Measurements from ENCODE around the gene NUDT14. TPM values are rescaled to one million over a fixed set of nuclear protein-coding genes. Genes with fewer than 3 reads are reported as not detected.

Gene NUDT14
- total RNA-seq, 6 donors from 2014 or later = 17.9 to 87.5 (median 54.9) TPM

DNA sequence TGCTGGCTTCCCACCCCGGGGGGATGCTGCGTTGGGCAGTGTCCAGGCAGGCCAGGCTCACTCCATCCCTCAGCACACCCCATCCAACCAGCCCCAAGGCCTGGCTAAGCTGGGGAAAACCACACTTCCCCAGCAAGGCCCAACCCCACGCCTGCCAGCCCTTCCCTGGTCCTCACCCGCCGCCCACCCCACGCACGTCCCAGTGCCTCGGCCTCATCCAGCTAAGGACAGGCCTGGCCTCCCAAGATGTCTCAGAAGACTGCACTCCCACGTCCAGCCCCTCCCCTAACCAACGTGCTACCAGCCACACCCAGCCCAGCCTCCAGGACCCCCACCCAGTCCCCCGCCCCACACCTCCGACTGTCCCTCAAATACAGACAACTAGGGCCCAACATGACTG is 22.3 kb downstream of the NUDT14 start:
- ATAC-seq (ENCODE audit: low FRiP score in 2 of 2) = no peak
- 82 to 86% methylated on average over 9 to 10 of the region's 12 CpGs for WGBS, 2 donors
- TF ChIP-seq POLR2A (IDR thresholded peaks at IDR 0.05) = no peak
- no peak for TF ChIP-seq EP300 (IDR thresholded peaks at IDR 0.05)
- TF ChIP-seq, protein P1, sequence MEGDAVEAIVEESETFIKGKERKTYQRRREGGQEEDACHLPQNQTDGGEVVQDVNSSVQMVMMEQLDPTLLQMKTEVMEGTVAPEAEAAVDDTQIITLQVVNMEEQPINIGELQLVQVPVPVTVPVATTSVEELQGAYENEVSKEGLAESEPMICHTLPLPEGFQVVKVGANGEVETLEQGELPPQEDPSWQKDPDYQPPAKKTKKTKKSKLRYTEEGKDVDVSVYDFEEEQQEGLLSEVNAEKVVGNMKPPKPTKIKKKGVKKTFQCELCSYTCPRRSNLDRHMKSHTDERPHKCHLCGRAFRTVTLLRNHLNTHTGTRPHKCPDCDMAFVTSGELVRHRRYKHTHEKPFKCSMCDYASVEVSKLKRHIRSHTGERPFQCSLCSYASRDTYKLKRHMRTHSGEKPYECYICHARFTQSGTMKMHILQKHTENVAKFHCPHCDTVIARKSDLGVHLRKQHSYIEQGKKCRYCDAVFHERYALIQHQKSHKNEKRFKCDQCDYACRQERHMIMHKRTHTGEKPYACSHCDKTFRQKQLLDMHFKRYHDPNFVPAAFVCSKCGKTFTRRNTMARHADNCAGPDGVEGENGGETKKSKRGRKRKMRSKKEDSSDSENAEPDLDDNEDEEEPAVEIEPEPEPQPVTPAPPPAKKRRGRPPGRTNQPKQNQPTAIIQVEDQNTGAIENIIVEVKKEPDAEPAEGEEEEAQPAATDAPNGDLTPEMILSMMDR (IDR thresholded peaks at IDR 0.05) = no peak
- no peak for TF ChIP-seq POLR2AphosphoS5 (IDR thresholded peaks at IDR 0.05)
- no peaks in the 10 kb centered on the region for H3K9me3 ChIP-seq
- H3K4me1 ChIP-seq = peaks cover 0 to 10% (median 3%) of the 10 kb centered on the region in 4 donors
- DNase-seq = peak in 1 of 2 donors; percentile 57
- H3K27ac ChIP-seq = no peak overlapping the region
- peaks cover 0 to 9% (median 4%) of the 10 kb centered on the region in 4 donors for H3K36me3 ChIP-seq
- H3K4me3 ChIP-seq = no peak overlapping the region
- H3K27me3 ChIP-seq = no peaks in the 10 kb centered on the region

DNA sequence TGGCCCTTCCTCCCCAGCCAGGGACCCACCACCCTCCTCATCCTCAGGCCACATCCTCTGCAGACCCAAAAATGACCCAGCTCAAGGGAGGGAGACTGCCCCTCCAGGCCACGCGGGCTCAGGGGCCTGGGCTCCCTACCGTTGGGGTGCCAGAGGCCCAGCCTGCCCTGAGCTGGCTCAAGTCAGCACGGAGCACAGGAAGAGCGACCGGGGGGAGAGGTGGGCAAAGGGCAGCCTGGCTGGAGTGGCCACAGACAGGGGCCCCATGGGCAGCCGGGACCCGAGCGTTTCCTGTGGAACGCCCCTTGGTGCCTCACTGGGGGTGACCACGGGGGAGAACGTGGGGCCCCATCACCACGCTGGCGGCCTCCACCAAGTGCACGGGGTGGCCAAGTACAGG is 23.2 kb downstream of the NUDT14 start:
- Histone ChIP-seq H3K4me3 (no peak overlapping the region), H3K9me3 (no peaks in the 10 kb centered on the region), H3K36me3 (peaks cover 0 to 9% (median 4%) of the 10 kb centered on the region in 4 donors), H3K27ac (no peak overlapping the region), H3K27me3 (no peaks in the 10 kb centered on the region), H3K4me1 (peaks cover 0 to 18% (median 4%) of the 10 kb centered on the region in 4 donors)
- DNase-seq = peak in 1 of 2 donors; percentile 62
- 83 to 89% methylated on average over 13 of the region's 15 CpGs for WGBS, 2 donors
- TF ChIP-seq EP300 (IDR thresholded peaks at IDR 0.05) (no peak), POLR2A (IDR thresholded peaks at IDR 0.05) (no peak), POLR2AphosphoS5 (IDR thresholded peaks at IDR 0.05) (no peak)
- TF ChIP-seq, protein P1 (IDR thresholded peaks at IDR 0.05) = no peak
- no peak for ATAC-seq (ENCODE audit: low FRiP score in 2 of 2)

DNA sequence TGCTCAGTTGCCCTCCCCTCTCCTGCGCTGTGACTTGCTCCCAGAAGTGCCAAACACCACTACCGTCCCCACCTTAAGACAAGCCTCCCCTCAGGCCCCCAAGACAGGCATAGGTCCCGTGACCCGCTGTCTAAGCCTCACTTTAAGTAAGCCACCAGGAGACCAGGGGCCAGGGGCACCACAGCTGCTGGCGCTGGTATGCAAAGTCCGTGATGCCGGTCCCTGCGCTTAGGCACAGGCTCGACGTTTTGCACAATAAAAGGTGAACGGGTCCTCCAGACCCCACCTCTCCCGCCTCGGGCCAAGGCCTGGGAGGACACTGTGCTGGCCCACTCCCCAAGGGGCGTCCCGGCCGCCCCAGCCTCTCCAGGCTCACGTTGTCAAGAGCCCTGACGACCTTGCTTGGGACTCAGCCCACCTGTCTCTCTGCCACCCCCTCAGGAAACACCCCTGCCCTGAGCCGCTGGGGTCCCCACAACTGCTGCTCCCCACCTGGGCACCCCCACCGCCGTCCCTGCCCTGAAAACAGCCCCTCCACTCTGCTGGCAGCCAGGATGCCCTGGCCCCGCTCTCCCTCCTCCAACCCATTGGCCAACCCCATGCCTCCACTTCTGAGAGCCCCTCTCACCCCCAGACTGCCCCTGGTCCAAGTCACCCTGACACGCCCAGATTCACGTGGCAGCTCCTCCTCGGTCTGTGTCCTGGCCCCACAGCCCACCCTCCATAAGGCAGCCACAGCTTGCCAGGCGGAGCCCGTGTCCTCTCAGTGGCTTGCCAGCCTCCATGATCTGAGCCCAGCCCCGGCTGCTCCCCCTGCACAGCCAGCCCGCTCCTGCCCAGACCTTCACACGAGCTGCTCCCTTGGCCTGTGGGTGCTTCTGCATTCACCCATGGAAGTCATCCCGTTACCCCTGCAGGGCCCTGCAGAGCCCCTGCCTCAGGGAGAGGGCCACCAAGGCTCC is 24.4 kb downstream of the NUDT14 start:
- TF ChIP-seq POLR2AphosphoS5 (IDR thresholded peaks at IDR 0.05) = no peak
- no peak for TF ChIP-seq POLR2A (IDR thresholded peaks at IDR 0.05)
- TF ChIP-seq EP300 (IDR thresholded peaks at IDR 0.05) = no peak
- TF ChIP-seq, protein P1 (IDR thresholded peaks at IDR 0.05) = no peak
- peak in 1 of 2 donors; percentile 73 for DNase-seq
- H3K4me3 ChIP-seq = no peak overlapping the region
- H3K27me3 ChIP-seq = no peaks in the 10 kb centered on the region
- H3K36me3 ChIP-seq = peaks cover 0 to 9% (median 4%) of the 10 kb centered on the region in 4 donors
- no peak for ATAC-seq (ENCODE audit: low FRiP score in 2 of 2)
- peaks cover 0 to 26% (median 4%) of the 10 kb centered on the region in 4 donors for H3K4me1 ChIP-seq
- 89 to 91% methylated on average over 19 to 26 of the region's 31 CpGs for WGBS, 2 donors
- no peaks in the 10 kb centered on the region for H3K9me3 ChIP-seq
- no peak overlapping the region for H3K27ac ChIP-seq

DNA sequence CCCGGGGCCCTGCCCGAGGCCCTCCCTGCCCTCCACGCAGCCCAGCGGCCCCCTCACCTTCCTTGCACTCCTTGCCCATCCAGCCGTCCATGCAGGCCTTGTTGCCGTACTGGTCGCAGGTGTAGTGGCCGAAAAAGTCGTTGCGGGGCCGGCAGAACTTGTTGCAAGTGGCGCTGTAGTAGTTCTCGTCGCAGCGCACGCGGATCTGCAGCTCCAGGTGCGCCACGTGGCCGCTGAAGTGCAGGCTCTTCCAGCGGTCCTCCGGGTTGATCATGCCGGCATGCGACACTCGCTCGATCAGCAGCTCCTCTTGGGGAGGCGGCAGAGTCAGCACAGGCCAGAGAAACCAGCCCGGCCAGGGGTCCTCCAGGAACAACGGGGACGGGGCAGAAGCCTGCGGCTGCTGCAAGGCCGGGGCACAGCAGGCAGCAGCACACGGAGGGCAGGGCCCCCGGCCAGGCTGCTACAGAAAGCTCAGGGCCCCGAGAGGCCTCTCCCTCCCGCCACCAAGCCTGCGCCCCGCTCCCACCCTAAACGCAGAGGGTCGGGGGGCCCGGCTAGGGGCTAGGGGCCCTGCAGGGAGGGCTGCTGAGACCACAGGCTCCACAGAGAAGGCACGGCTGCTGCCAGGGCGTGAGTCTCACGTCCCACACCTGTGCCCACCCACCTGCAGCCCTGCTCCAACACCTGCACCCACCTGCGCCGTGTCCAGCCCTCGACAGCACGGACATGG is 25.3 kb downstream of the NUDT14 start:
- Histone ChIP-seq H3K4me3 (no peak overlapping the region), H3K4me1 (peaks cover 0 to 26% (median 4%) of the 10 kb centered on the region in 4 donors), H3K27ac (no peak overlapping the region), H3K9me3 (no peaks in the 10 kb centered on the region), H3K36me3 (peaks cover 0 to 15% (median 7%) of the 10 kb centered on the region in 4 donors), H3K27me3 (no peaks in the 10 kb centered on the region)
- WGBS, 2 donors = 80 to 88% methylated on average over 17 to 34 of the region's 48 CpGs
- TF ChIP-seq POLR2AphosphoS5 (IDR thresholded peaks at IDR 0.05) (no peak), POLR2A (IDR thresholded peaks at IDR 0.05) (no peak), EP300 (IDR thresholded peaks at IDR 0.05) (no peak)
- TF ChIP-seq, protein P1 (IDR thresholded peaks at IDR 0.05) = no peak
- no peak for ATAC-seq (ENCODE audit: low FRiP score in 2 of 2)
- peak in 1 of 2 donors; percentile 78 for DNase-seq
